Caco-2 (cell line): Measurements from ENCODE around the gene ATXN7L2. TPM values are rescaled to one million over a fixed set of nuclear protein-coding genes. Genes with fewer than 3 reads are reported as not detected.

ENCODE experiments used
- BruUV-seq: library from RNA; stranded (reverse); fragments of 400-500 nt; replicated peaks from 2 replicates; lab custom pipeline; 2021; lab: Mats Ljungman, UMichigan
- CTCF ChIA-PET: fragments of 300-600 bp; sonication (Branson Sonifier 250); formaldehyde crosslinking; loops from one replicate; lab custom pipeline; 2022; ENCODE audit warnings: antibody characterized with exemption; lab: Charles Lee
- POLR2A ChIA-PET: fragments of 300-600 bp; sonication (Branson Sonifier 250); formaldehyde crosslinking; loops from one replicate; lab custom pipeline; 2022; ENCODE audit warnings: antibody characterized with exemption; lab: Charles Lee
- DNase-seq, 2 experiments: peaks; one replicate each; pipeline versions ENCODE4 v3.0.0 to v3.0.0-alpha.2; 2020 to 2022
- H3K27me3 ChIP-seq: replicated peaks from 2 replicates; pipeline ENCODE4 v1.6.0; 2011; ENCODE audit warnings: low read length; ENCODE audit not compliant: control insufficient read depth, insufficient read depth
- H3K36me3 ChIP-seq: 2 replicates; pipeline ENCODE4 v1.5.1; 2011; ENCODE audit warnings: low read length; ENCODE audit not compliant: control insufficient read depth, insufficient read depth
- H3K4me1 ChIP-seq: fragments of 250-450 bp; sonication (Bioruptor Pico); 2 replicates; pipeline ENCODE4 v1.5.1; 2020; ENCODE audit warnings: mild to moderate bottlenecking
- H3K4me3 ChIP-seq: 2 replicates; pipeline ENCODE4 v1.5.1; 2011; ENCODE audit warnings: low read depth, mild to moderate bottlenecking, control low read depth, low read length
- H3K9me3 ChIP-seq: fragments of 250-450 bp; sonication (Bioruptor Pico); 2 replicates; pipeline ENCODE4 v1.5.1; 2020; ENCODE audit warnings: mild to moderate bottlenecking, moderate library complexity
- H3K27ac Mint-ChIP-seq: one replicate; pipeline ENCODE4 v1.8.0; 2022; ENCODE audit warnings: mixed read lengths; ENCODE audit not compliant: unreplicated experiment
- H3K27me3 Mint-ChIP-seq: one replicate; pipeline ENCODE4 v1.8.0; 2022; ENCODE audit warnings: mixed read lengths; ENCODE audit not compliant: insufficient read depth, unreplicated experiment
- H3K36me3 Mint-ChIP-seq: one replicate; pipeline ENCODE4 v1.8.0; 2022; ENCODE audit warnings: mild to moderate bottlenecking, mixed read lengths; ENCODE audit not compliant: insufficient read depth, unreplicated experiment
- H3K4me1 Mint-ChIP-seq: one replicate; pipeline ENCODE4 v1.8.0; 2022; ENCODE audit warnings: low read depth, mixed read lengths; ENCODE audit not compliant: unreplicated experiment
- H3K4me3 Mint-ChIP-seq: one replicate; pipeline ENCODE4 v1.8.0; 2022; ENCODE audit warnings: mild to moderate bottlenecking, moderate library complexity, mixed read lengths; ENCODE audit not compliant: unreplicated experiment
- H3K9me3 Mint-ChIP-seq: one replicate; pipeline ENCODE4 v1.8.0; 2022; ENCODE audit warnings: mixed read lengths; ENCODE audit not compliant: unreplicated experiment
- intact Hi-C: fragments of 100-400 bp; cut with micrococcal nuclease; formaldehyde crosslinking; loops from one replicate; pipeline ENCODE4 v1.10.0; 2022; ENCODE audit not compliant: unreplicated experiment
- total RNA-seq: library from RNA; stranded (reverse); gene quantifications from 2 replicates; pipeline ENCODE4 v1.2.3, GENCODE V29; 2022
- TF ChIP-seq, protein P1 (sequence below), 2 experiments: fragments of 200-600 bp in 1 of 2; IDR thresholded peaks; 1 replicate in 1 of 2; 2 replicates in 1 of 2; pipeline versions ENCODE4 v1.5.1 to v1.8.0; 2011 to 2022; ENCODE audit warnings: antibody characterized with exemption in 1 of 2, control low read depth in 1 of 2, inconsistent platforms in 1 of 2, low read depth in 1 of 2, low read length in 1 of 2, mild to moderate bottlenecking in 1 of 2, moderate library complexity in 1 of 2; ENCODE audit not compliant: insufficient read depth in 1 of 2, severe bottlenecking in 1 of 2, unreplicated experiment in 1 of 2

ATXN7L2 gene
- total RNA-seq, 1 experiment from 2014 or later: 4.0 TPM

DNA sequence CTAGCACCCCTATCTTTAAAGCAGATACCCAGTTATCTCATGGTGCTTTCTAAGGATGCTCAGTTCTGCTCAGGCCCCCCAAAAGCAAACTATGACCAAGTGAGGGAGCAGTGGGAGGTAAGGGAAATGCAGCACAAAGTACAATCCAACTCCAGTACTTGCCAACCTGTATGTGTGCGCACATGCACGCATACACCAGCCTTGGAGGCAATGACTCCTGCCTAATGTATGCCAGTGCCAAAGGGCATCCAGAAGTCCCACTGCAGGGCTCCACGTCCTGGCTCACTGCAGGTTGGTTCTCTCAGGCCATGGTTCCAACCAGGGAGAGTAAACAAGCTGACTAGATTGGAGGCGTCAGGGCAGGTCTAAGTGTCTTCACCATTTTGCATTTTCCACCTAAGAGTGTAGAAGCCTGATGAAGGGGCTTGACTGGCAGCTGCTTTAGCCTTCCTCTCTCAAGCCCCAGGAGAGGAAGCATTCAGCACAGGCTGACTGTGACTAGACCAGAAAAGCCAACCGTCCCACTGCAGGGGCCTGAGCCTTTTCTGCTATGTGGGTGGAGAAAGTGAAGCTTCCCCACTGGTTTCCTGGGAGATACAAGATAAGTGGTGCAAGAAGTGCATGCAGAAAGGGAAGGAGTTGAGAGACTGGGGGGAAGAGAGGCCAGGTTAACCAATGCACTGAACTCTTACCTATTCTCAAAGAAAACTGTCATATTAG is 18.1 kb downstream of the ATXN7L2 start:
- H3K4me1 Mint-ChIP-seq: no peaks in the 10 kb centered on the region
- TF ChIP-seq, protein P1, sequence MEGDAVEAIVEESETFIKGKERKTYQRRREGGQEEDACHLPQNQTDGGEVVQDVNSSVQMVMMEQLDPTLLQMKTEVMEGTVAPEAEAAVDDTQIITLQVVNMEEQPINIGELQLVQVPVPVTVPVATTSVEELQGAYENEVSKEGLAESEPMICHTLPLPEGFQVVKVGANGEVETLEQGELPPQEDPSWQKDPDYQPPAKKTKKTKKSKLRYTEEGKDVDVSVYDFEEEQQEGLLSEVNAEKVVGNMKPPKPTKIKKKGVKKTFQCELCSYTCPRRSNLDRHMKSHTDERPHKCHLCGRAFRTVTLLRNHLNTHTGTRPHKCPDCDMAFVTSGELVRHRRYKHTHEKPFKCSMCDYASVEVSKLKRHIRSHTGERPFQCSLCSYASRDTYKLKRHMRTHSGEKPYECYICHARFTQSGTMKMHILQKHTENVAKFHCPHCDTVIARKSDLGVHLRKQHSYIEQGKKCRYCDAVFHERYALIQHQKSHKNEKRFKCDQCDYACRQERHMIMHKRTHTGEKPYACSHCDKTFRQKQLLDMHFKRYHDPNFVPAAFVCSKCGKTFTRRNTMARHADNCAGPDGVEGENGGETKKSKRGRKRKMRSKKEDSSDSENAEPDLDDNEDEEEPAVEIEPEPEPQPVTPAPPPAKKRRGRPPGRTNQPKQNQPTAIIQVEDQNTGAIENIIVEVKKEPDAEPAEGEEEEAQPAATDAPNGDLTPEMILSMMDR (IDR thresholded peaks at IDR 0.05; ENCODE audit: insufficient read depth in 1 of 2, low read depth in 1 of 2, low read length in 1 of 2, severe bottlenecking in 1 of 2, unreplicated experiment in 1 of 2): no peak
- Histone ChIP-seq H3K4me3 (no peak overlapping the region), H3K27me3 (no peaks in the 10 kb centered on the region), H3K9me3 (no peaks in the 10 kb centered on the region), H3K36me3 (no peaks in the 10 kb centered on the region), H3K4me1 (no peaks in the 10 kb centered on the region)
- BruUV-seq: no TSS peak
- CTCF ChIA-PET: no interaction called here
- intact Hi-C loops: no loop called here
- no peaks in the 10 kb centered on the region for H3K27me3 Mint-ChIP-seq
- POLR2A ChIA-PET: no interaction called here
- no peak overlapping the region for H3K4me3 Mint-ChIP-seq
- no peak for DNase-seq
- H3K27ac Mint-ChIP-seq: no peak overlapping the region
- H3K9me3 Mint-ChIP-seq: no peaks in the 10 kb centered on the region
- no peaks in the 10 kb centered on the region for H3K36me3 Mint-ChIP-seq

DNA sequence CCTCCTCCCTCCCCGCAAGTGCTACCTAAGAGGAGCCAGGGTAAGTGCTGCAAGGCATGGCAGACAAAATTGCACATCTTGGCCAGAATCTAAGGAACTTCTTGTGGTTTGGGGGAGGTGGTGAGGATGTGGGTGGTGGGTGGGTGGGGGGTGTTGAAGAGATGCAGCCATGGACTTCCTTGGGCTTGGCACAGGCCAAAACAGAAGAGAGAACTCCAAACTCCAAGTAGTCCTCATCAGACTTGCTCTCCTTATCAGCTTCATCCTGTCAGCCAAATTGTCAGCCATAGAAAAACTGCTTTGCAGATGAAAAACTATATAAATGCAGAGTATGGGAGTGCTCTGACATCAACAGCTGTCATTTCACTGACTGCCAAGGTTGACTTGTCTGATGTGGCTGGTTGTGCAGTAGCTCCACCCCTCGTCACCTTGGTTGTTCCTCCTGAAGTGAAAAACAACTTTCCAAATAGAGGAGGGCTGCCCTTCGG is 18.7 kb downstream of the ATXN7L2 start:
- TF ChIP-seq, protein P1 (IDR thresholded peaks at IDR 0.05; ENCODE audit: insufficient read depth in 1 of 2, low read depth in 1 of 2, low read length in 1 of 2, severe bottlenecking in 1 of 2, unreplicated experiment in 1 of 2): no peak
- Histone ChIP-seq H3K4me3 (no peak overlapping the region), H3K27me3 (no peaks in the 10 kb centered on the region), H3K4me1 (no peaks in the 10 kb centered on the region), H3K36me3 (no peaks in the 10 kb centered on the region), H3K9me3 (no peaks in the 10 kb centered on the region)
- no peaks in the 10 kb centered on the region for H3K4me1 Mint-ChIP-seq
- no peak for DNase-seq
- no peak overlapping the region for H3K27ac Mint-ChIP-seq
- POLR2A ChIA-PET: no interaction called here
- no peaks in the 10 kb centered on the region for H3K9me3 Mint-ChIP-seq
- CTCF ChIA-PET: no interaction called here
- H3K4me3 Mint-ChIP-seq: no peak overlapping the region
- H3K36me3 Mint-ChIP-seq: no peaks in the 10 kb centered on the region
- BruUV-seq: no TSS peak
- intact Hi-C loops: no loop called here
- H3K27me3 Mint-ChIP-seq: no peaks in the 10 kb centered on the region

GRCh38 chr1:109503935-109504334 is 20.2 kb downstream of the ATXN7L2 start:
- no peak for DNase-seq
- intact Hi-C loops: no loop called here
- H3K36me3 ChIP-seq: no peaks in the 10 kb centered on the region
- no peaks in the 10 kb centered on the region for H3K27me3 ChIP-seq
- Mint-ChIP-seq H3K36me3 (no peaks in the 10 kb centered on the region), H3K9me3 (no peaks in the 10 kb centered on the region), H3K4me1 (no peaks in the 10 kb centered on the region), H3K27ac (no peak overlapping the region), H3K4me3 (no peak overlapping the region), H3K27me3 (peaks cover 5% of the 10 kb centered on the region)
- H3K4me3 ChIP-seq: no peak overlapping the region
- H3K9me3 ChIP-seq: no peaks in the 10 kb centered on the region
- ChIA-PET POLR2A (no interaction called here), CTCF (no interaction called here)
- no TSS peak for BruUV-seq
- TF ChIP-seq, protein P1 (IDR thresholded peaks at IDR 0.05; ENCODE audit: insufficient read depth in 1 of 2, low read depth in 1 of 2, low read length in 1 of 2, severe bottlenecking in 1 of 2, unreplicated experiment in 1 of 2): no peak
- H3K4me1 ChIP-seq: no peaks in the 10 kb centered on the region
